IMR-90 (cell line): ENCODE results near the gene GABRD.

Experiments used
- BHLHE40 ChIP-seq: fragments of 150-350 bp; IDR thresholded peaks from 2 replicates; pipeline ENCODE4 v1.6.1; 2016; ENCODE audit warnings: mild to moderate bottlenecking, low read depth, low read length
- CTCF ChIP-seq: conservative IDR thresholded peaks from 2 replicates; pipeline ENCODE4 v1.5.1; 2012; ENCODE audit warnings: mild to moderate bottlenecking, low read depth, low read length, improper control_type of control experiment

GRCh38 chr1:2054560-2054959 is 35.4 kb downstream of the GABRD start:
- no peak for TF ChIP-seq BHLHE40
- TF ChIP-seq CTCF: no peak
